HEK293 (cell line): ENCODE data around the gene C3orf20.

Experiments
- CTCF ChIA-PET: fragments of 350-600 bp; formaldehyde crosslinking; extraction: SDS; loops from one replicate; lab custom pipeline; 2021; ENCODE audit warnings: antibody characterized with exemption; lab: Yijun Ruan, JAX
- POLR2A ChIA-PET: fragments of 300-600 bp; formaldehyde crosslinking; extraction: SDS; loops from one replicate; lab custom pipeline; 2020; ENCODE audit warnings: antibody characterized with exemption, inconsistent platforms; lab: Yijun Ruan, JAX
- H3K27ac ChIP-seq: fragments of 200-500 bp; sonication (Bioruptor generic); 2 replicates; pipeline ENCODE4 v1.5.1; 2014; ENCODE audit warnings: low read depth, low read length, control low read depth, inconsistent platforms; ENCODE audit errors: extremely low read depth
- H3K36me3 ChIP-seq, 2 experiments: fragments of 200-500 bp in 1 of 2; sonication (Bioruptor generic) in 1 of 2; 1 replicate in 1 of 2; 2 replicates in 1 of 2; pipeline ENCODE4 v1.5.1; 2014 to 2017; ENCODE audit warnings: inconsistent platforms in 2 of 2, low read length in 2 of 2; ENCODE audit not compliant: control insufficient read depth in 2 of 2, insufficient read depth in 1 of 2
- H3K4me1 ChIP-seq: fragments of 200-500 bp; sonication (Bioruptor generic); 2 replicates; pipeline ENCODE4 v1.5.1; 2014; ENCODE audit warnings: mild to moderate bottlenecking, low read length, inconsistent platforms; ENCODE audit not compliant: control insufficient read depth, insufficient read depth
- H3K4me3 ChIP-seq: 2 replicates; pipeline ENCODE4 v1.5.1; 2011; ENCODE audit warnings: low read depth, mild to moderate bottlenecking, control low read depth, low read length, moderate library complexity
- H3K9me3 ChIP-seq: fragments of 200-500 bp; sonication (Bioruptor generic); 2 replicates; pipeline ENCODE4 v1.5.1; 2014; ENCODE audit warnings: low read depth, low read length, inconsistent platforms; ENCODE audit not compliant: control insufficient read depth, insufficient read depth
- GLI2 ChIP-seq: fragments of 450-650 bp; formaldehyde crosslinking; IDR thresholded peaks from 2 replicates; pipeline ENCODE4; 2017; ENCODE audit warnings: missing biosample characterization, missing genetic modification characterization, low read depth, borderline replicate concordance
- KLF10 ChIP-seq: fragments of 450-650 bp; IDR thresholded peaks from 2 replicates; pipeline ENCODE4 v1.5.1; 2018; ENCODE audit warnings: missing biosample characterization, mild to moderate bottlenecking, missing genetic modification characterization
- KLF16 ChIP-seq: fragments of 450-650 bp; formaldehyde crosslinking; IDR thresholded peaks from 2 replicates; pipeline ENCODE4 v1.5.1; 2017; ENCODE audit warnings: missing biosample characterization, missing genetic modification characterization
- OVOL3 ChIP-seq: fragments of 450-650 bp; formaldehyde crosslinking; IDR thresholded peaks from 2 replicates; pipeline ENCODE4 v1.5.1; 2016; ENCODE audit warnings: missing biosample characterization, missing genetic modification characterization
- PATZ1 ChIP-seq: fragments of 450-650 bp; formaldehyde crosslinking; IDR thresholded peaks from 2 replicates; pipeline ENCODE4 v1.5.1; 2016; ENCODE audit warnings: missing biosample characterization, missing genetic modification characterization
- PBX3 ChIP-seq: sonication (generic); formaldehyde crosslinking; IDR thresholded peaks from 2 replicates; pipeline ENCODE4 v1.8.1; 2022; ENCODE audit warnings: mild to moderate bottlenecking, moderate library complexity, missing genetic modification reagents
- ZBTB17 ChIP-seq: fragments of 450-650 bp; formaldehyde crosslinking; IDR thresholded peaks from 2 replicates; pipeline ENCODE4 v1.5.1; 2016; ENCODE audit warnings: missing biosample characterization, missing genetic modification characterization
- ZBTB20 ChIP-seq: fragments of 450-650 bp; formaldehyde crosslinking; IDR thresholded peaks from 2 replicates; pipeline ENCODE4 v1.5.1; 2016; ENCODE audit warnings: missing biosample characterization, missing genetic modification characterization
- ZFP3 ChIP-seq: fragments of 450-650 bp; formaldehyde crosslinking; IDR thresholded peaks from 2 replicates; pipeline ENCODE4 v1.5.1; 2016; ENCODE audit warnings: low read depth, missing biosample characterization, missing genetic modification characterization
- ZNF10 ChIP-seq: fragments of 450-650 bp; formaldehyde crosslinking; IDR thresholded peaks from 2 replicates; pipeline ENCODE4 v1.5.1; 2017; ENCODE audit warnings: missing biosample characterization, missing genetic modification characterization
- ZNF133 ChIP-seq: fragments of 450-650 bp; formaldehyde crosslinking; IDR thresholded peaks from 2 replicates; pipeline ENCODE4 v1.5.1; 2016; ENCODE audit warnings: missing biosample characterization, missing genetic modification characterization
- ZNF175 ChIP-seq: fragments of 450-650 bp; formaldehyde crosslinking; IDR thresholded peaks from 2 replicates; pipeline ENCODE4 v1.5.1; 2016; ENCODE audit warnings: missing biosample characterization, missing genetic modification characterization
- ZNF184 ChIP-seq: fragments of 450-650 bp; IDR thresholded peaks from 2 replicates; pipeline ENCODE4 v1.5.1; 2018; ENCODE audit warnings: missing biosample characterization, mild to moderate bottlenecking, missing genetic modification characterization
- ZNF354C ChIP-seq: fragments of 450-650 bp; formaldehyde crosslinking; IDR thresholded peaks from 2 replicates; pipeline ENCODE4 v1.5.1; 2016; ENCODE audit warnings: missing biosample characterization, missing genetic modification characterization, low read depth, borderline replicate concordance
- ZNF48 ChIP-seq: fragments of 450-650 bp; formaldehyde crosslinking; IDR thresholded peaks from 2 replicates; pipeline ENCODE4 v1.5.1; 2016; ENCODE audit warnings: missing biosample characterization, missing genetic modification characterization
- ZNF560 ChIP-seq: fragments of 450-650 bp; formaldehyde crosslinking; IDR thresholded peaks from 2 replicates; pipeline ENCODE4 v1.5.1; 2017; ENCODE audit warnings: missing biosample characterization, missing genetic modification characterization, borderline replicate concordance
- ZNF561 ChIP-seq: fragments of 450-650 bp; IDR thresholded peaks from 2 replicates; pipeline ENCODE4 v1.5.1; 2018; ENCODE audit warnings: missing biosample characterization, missing genetic modification characterization, borderline replicate concordance
- ZNF791 ChIP-seq: fragments of 450-650 bp; formaldehyde crosslinking; IDR thresholded peaks from 2 replicates; pipeline ENCODE4 v1.5.1; 2016; ENCODE audit warnings: missing biosample characterization, missing genetic modification characterization
- TF ChIP-seq, protein P1 (sequence below): fragments of 450-650 bp; IDR thresholded peaks from 2 replicates; pipeline ENCODE4 v1.5.1; 2018; ENCODE audit warnings: missing biosample characterization, mild to moderate bottlenecking, missing genetic modification characterization
- TF ChIP-seq, protein P2 (sequence below): fragments of 450-650 bp; formaldehyde crosslinking; IDR thresholded peaks from 2 replicates; pipeline ENCODE4 v1.5.1; 2016; ENCODE audit warnings: missing biosample characterization, missing genetic modification characterization
- TF ChIP-seq, protein P3 (sequence below): fragments of 450-650 bp; formaldehyde crosslinking; IDR thresholded peaks from 2 replicates; pipeline ENCODE4 v1.5.1; 2017; ENCODE audit warnings: missing biosample characterization, missing genetic modification characterization

The C3orf20 gene

DNA sequence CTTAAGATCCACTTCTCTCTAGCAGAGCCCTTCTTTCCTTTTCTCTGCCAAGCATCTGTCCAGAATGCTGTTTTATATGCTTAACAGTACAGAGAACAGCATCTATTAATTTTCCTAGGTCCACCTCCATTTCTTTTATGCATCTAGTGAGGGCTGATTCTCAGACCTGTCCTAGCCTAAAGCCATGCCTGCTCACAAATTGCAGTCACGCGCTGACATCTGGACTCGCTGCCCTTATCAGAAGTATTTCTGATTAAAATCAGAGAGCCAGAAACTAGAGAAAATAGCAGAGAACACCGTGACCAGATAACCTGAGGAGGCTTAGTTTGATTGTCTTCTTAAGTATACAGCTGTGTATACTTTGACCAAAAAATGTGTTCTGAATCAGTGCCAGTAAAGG lies 1.9 kb downstream of the C3orf20 start:
- Histone ChIP-seq H3K4me3 (no peak overlapping the region), H3K4me1 (no peaks in the 10 kb centered on the region), H3K36me3 (peaks cover 3 to 30% of the 10 kb centered on the region in 2 experiments; a peak in 2 of 3 replicates), H3K27ac (no peak overlapping the region), H3K9me3 (no peaks in the 10 kb centered on the region)
- ChIA-PET POLR2A (no interaction called here), CTCF (interaction anchor here (1.1 to 3.5 kb wide), 3 partner anchors 9 to 244 kb away, joined by 3 to 20 read pairs (median 4); no protein-coding TSS in a partner anchor)
- peak; percentile 22; the same call in 1 of the 2 replicates for TF ChIP-seq ZBTB17
- TF ChIP-seq ZBTB20 (tag by site-specific recombination), result no peak

DNA sequence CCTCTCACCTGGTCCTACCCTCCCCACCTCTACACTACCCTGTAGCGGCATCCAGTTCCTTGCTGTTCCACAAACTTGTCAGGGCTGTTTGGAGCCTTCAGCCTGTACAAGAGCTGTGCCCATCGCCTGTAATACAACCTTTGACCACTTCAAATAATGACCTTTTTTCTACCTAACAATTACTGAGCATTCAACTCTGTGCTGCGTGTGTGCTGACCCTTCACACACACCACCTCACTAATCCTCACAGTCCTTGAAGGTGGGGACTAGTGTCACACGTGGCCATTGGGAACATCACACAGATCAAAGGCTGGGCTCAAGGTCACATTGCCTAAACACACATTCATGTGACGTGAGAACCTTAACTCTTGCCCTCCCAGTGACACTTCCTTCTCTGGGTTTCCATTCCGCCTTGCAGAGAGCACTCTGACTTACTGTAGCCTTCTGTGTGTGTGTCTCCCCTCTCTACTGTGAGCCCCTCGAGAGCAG lies 3.1 kb downstream of the C3orf20 start:
- ChIA-PET CTCF (interaction anchor here (0.6 to 3.5 kb wide), 2 partner anchors 103 to 929 kb away, joined by 4 to 20 read pairs; no protein-coding TSS in a partner anchor), POLR2A (no interaction called here)
- no peak overlapping the region for H3K27ac ChIP-seq
- H3K36me3 ChIP-seq, result peaks cover 0 to 19% of the 10 kb centered on the region in 2 experiments; a peak in 1 of 3 replicates
- H3K9me3 ChIP-seq, result no peaks in the 10 kb centered on the region
- no peak for TF ChIP-seq ZNF10 (tag by site-specific recombination)
- TF ChIP-seq, protein P1, sequence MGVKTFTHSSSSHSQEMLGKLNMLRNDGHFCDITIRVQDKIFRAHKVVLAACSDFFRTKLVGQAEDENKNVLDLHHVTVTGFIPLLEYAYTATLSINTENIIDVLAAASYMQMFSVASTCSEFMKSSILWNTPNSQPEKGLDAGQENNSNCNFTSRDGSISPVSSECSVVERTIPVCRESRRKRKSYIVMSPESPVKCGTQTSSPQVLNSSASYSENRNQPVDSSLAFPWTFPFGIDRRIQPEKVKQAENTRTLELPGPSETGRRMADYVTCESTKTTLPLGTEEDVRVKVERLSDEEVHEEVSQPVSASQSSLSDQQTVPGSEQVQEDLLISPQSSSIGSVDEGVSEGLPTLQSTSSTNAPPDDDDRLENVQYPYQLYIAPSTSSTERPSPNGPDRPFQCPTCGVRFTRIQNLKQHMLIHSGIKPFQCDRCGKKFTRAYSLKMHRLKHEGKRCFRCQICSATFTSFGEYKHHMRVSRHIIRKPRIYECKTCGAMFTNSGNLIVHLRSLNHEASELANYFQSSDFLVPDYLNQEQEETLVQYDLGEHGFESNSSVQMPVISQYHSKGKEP (tag by site-specific recombination), result no peak
- TF ChIP-seq GLI2 (tag by site-specific recombination), result no peak
- no peak for TF ChIP-seq ZNF561 (tag by site-specific recombination)
- TF ChIP-seq, protein P2, sequence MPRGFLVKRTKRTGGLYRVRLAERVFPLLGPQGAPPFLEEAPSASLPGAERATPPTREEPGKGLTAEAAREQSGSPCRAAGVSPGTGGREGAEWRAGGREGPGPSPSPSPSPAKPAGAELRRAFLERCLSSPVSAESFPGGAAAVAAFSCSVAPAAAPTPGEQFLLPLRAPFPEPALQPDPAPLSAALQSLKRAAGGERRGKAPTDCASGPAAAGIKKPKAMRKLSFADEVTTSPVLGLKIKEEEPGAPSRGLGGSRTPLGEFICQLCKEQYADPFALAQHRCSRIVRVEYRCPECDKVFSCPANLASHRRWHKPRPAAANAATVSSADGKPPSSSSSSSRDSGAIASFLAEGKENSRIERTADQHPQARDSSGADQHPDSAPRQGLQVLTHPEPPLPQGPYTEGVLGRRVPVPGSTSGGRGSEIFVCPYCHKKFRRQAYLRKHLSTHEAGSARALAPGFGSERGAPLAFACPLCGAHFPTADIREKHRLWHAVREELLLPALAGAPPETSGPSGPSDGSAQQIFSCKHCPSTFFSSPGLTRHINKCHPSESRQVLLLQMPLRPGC, result no peak
- TF ChIP-seq ZNF354C (tag by site-specific recombination), result no peak
- TF ChIP-seq PATZ1 (tag by site-specific recombination), result no peak
- no peak for TF ChIP-seq ZNF175 (tag by site-specific recombination)
- TF ChIP-seq, protein P3, sequence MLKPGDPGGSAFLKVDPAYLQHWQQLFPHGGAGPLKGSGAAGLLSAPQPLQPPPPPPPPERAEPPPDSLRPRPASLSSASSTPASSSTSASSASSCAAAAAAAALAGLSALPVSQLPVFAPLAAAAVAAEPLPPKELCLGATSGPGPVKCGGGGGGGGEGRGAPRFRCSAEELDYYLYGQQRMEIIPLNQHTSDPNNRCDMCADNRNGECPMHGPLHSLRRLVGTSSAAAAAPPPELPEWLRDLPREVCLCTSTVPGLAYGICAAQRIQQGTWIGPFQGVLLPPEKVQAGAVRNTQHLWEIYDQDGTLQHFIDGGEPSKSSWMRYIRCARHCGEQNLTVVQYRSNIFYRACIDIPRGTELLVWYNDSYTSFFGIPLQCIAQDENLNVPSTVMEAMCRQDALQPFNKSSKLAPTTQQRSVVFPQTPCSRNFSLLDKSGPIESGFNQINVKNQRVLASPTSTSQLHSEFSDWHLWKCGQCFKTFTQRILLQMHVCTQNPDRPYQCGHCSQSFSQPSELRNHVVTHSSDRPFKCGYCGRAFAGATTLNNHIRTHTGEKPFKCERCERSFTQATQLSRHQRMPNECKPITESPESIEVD (tag by site-specific recombination), result no peak
- no peak for TF ChIP-seq ZNF560 (tag by site-specific recombination)
- no peak for TF ChIP-seq ZNF184 (tag by site-specific recombination)
- TF ChIP-seq ZNF133 (tag by site-specific recombination), result no peak
- no peak for TF ChIP-seq ZNF791
- TF ChIP-seq KLF10 (tag by site-specific recombination), result no peak
- TF ChIP-seq OVOL3 (tag by site-specific recombination), result no peak
- no peak for TF ChIP-seq PBX3 (CRISPR knock-in tag)
- no peak for TF ChIP-seq ZNF48 (tag by site-specific recombination)
- no peak for TF ChIP-seq ZFP3
- TF ChIP-seq KLF16 (tag by site-specific recombination), result no peak
- H3K4me3 ChIP-seq, result no peak overlapping the region
- H3K4me1 ChIP-seq, result no peaks in the 10 kb centered on the region
